Cardiac fibroblast (primary cell): Measurements from ENCODE around the gene PPP6R2.

ENCODE experiments used
- DNase-seq, 2 donors: peaks; one replicate each; pipeline versions ENCODE4 v3.0.0 to v3.0.0-alpha.2; 2010; ENCODE audit warnings: low read depth in 2 of 2
- H3K4me3 ChIP-seq, 2 donors: replicated peaks in 1 of 2; 1 replicate in 1 of 2; 2 replicates in 1 of 2; pipeline ENCODE4 v1.5.1; 2011; ENCODE audit warnings: low read depth in 2 of 2, low read length in 2 of 2, mild to moderate bottlenecking in 2 of 2, moderate library complexity in 1 of 2
- CTCF ChIP-seq: IDR thresholded peaks from one replicate; pipeline ENCODE4 v1.5.1; 2011; ENCODE audit warnings: low read depth, mild to moderate bottlenecking, low read length, inconsistent platforms

Gene PPP6R2

GRCh38 chr22:50398831-50399648 lies 55.9 kb downstream of the PPP6R2 start:
- H3K4me3 ChIP-seq = no peak overlapping the region
- no peak for DNase-seq
- TF ChIP-seq CTCF = no peak

- DNase-seq = peak; percentile 14 to 22
- H3K4me3 ChIP-seq = no peak overlapping the region
- peak; percentile 61 for TF ChIP-seq CTCF
These were observed 56.7 kb downstream of the PPP6R2 start for GRCh38 chr22:50399751-50400331.

- no peak for DNase-seq
- TF ChIP-seq CTCF = no peak
- no peak overlapping the region for H3K4me3 ChIP-seq
These were observed 57.3 kb downstream of the PPP6R2 start for GRCh38 chr22:50400406-50400805.

GRCh38 chr22:50400931-50401330 lies 57.8 kb downstream of the PPP6R2 start:
- DNase-seq = no peak
- no peak for TF ChIP-seq CTCF
- no peak overlapping the region for H3K4me3 ChIP-seq

GRCh38 chr22:50401907-50402306 lies 58.8 kb downstream of the PPP6R2 start:
- DNase-seq = no peak
- H3K4me3 ChIP-seq = no peak overlapping the region
- no peak for TF ChIP-seq CTCF

- no peak overlapping the region for H3K4me3 ChIP-seq
- DNase-seq = peak in 1 of 2 donors; percentile 27
- TF ChIP-seq CTCF = no peak
These were observed 60.6 kb downstream of the PPP6R2 start for GRCh38 chr22:50403701-50404101.
